H9 (cell line): ENCODE measurements around the gene INSYN2B. TPM values are rescaled to one million over a fixed set of nuclear protein-coding genes. Genes with fewer than 3 reads are reported as not detected.

Experiments
- DNase-seq: peaks from one replicate; pipeline ENCODE4 v3.0.0-alpha.2; 2017
- H2AFZ ChIP-seq: one replicate; pipeline ENCODE4 v1.6.1; 2013; ENCODE audit warnings: mild to moderate bottlenecking, low read length, control low read depth, moderate library complexity
- H2AK5ac ChIP-seq: 2 replicates; pipeline ENCODE4 v1.6.1; 2013; ENCODE audit warnings: low read length, control low read depth, mixed read lengths; ENCODE audit not compliant: insufficient read length
- H2BK120ac ChIP-seq: one replicate; pipeline ENCODE4 v1.6.1; 2013; ENCODE audit warnings: low read depth, mild to moderate bottlenecking, low read length, control low read depth, inconsistent platforms; ENCODE audit not compliant: poor library complexity, severe bottlenecking
- H2BK12ac ChIP-seq: 2 replicates; pipeline ENCODE4 v1.6.1; 2013; ENCODE audit warnings: low read length, control low read depth, mixed read lengths, low read depth; ENCODE audit not compliant: insufficient read length
- H2BK15ac ChIP-seq: 2 replicates; pipeline ENCODE4 v1.6.1; 2013; ENCODE audit warnings: low read depth, low read length, control low read depth
- H2BK20ac ChIP-seq: one replicate; pipeline ENCODE4 v1.6.1; 2013; ENCODE audit warnings: low read depth, mild to moderate bottlenecking, low read length, control low read depth, inconsistent platforms; ENCODE audit not compliant: poor library complexity, severe bottlenecking
- H2BK5ac ChIP-seq: 2 replicates; pipeline ENCODE4 v1.6.1; 2013; ENCODE audit warnings: low read length, control low read depth, mixed read lengths; ENCODE audit not compliant: insufficient read length
- H3K14ac ChIP-seq: 2 replicates; pipeline ENCODE4 v1.6.1; 2013; ENCODE audit warnings: low read length, control low read depth; ENCODE audit not compliant: insufficient read depth
- H3K18ac ChIP-seq: 2 replicates; pipeline ENCODE4 v1.6.1; 2013; ENCODE audit warnings: low read depth, mild to moderate bottlenecking, mixed read lengths, low read length, control low read depth; ENCODE audit not compliant: insufficient read length
- H3K23ac ChIP-seq: 2 replicates; pipeline ENCODE4 v1.6.1; 2013; ENCODE audit warnings: low read length, control low read depth, mixed read lengths, low read depth; ENCODE audit not compliant: insufficient read length
- H3K23me2 ChIP-seq: 2 replicates; pipeline ENCODE4 v1.6.1; 2013; ENCODE audit warnings: low read depth, mild to moderate bottlenecking, mixed read lengths, low read length, control low read depth; ENCODE audit not compliant: insufficient read length, poor library complexity, severe bottlenecking
- H3K27ac ChIP-seq: 2 replicates; pipeline ENCODE4 v1.5.1; 2013; ENCODE audit warnings: low read length, control low read depth, mixed read lengths, low read depth; ENCODE audit not compliant: insufficient read length
- H3K27me3 ChIP-seq: 2 replicates; pipeline ENCODE4 v1.6.1; 2013; ENCODE audit warnings: low read length, control low read depth, inconsistent platforms; ENCODE audit not compliant: insufficient read depth
- H3K4ac ChIP-seq: 2 replicates; pipeline ENCODE4 v1.6.1; 2013; ENCODE audit warnings: low read depth, mild to moderate bottlenecking, control low read depth, inconsistent platforms, low read length, moderate library complexity
- H3K4me1 ChIP-seq: 2 replicates; pipeline ENCODE4 v1.6.1; 2013; ENCODE audit warnings: low read length, control low read depth, inconsistent platforms; ENCODE audit not compliant: insufficient read depth
- H3K4me2 ChIP-seq: 2 replicates; pipeline ENCODE4 v1.6.1; 2013; ENCODE audit warnings: low read length, control low read depth, mixed read lengths; ENCODE audit not compliant: insufficient read length, insufficient read depth
- H3K56ac ChIP-seq: 2 replicates; pipeline ENCODE4 v1.6.1; 2013; ENCODE audit warnings: low read depth, mild to moderate bottlenecking, mixed read lengths, low read length, control low read depth; ENCODE audit not compliant: insufficient read length
- H3K79me1 ChIP-seq: 2 replicates; pipeline ENCODE4 v1.6.1; 2013; ENCODE audit warnings: low read depth, mild to moderate bottlenecking, moderate library complexity, low read length, control low read depth, inconsistent platforms; ENCODE audit not compliant: insufficient read depth, poor library complexity, severe bottlenecking
- H3K79me2 ChIP-seq: 2 replicates; pipeline ENCODE4 v1.6.1; 2013; ENCODE audit warnings: low read length, control low read depth, inconsistent platforms; ENCODE audit not compliant: insufficient read depth
- H3K9ac ChIP-seq: 2 replicates; pipeline ENCODE4 v1.6.1; 2013; ENCODE audit warnings: low read length, control low read depth, mixed read lengths; ENCODE audit not compliant: insufficient read length; ENCODE audit errors: extremely low read depth
- H3K9me3 ChIP-seq: one replicate; pipeline ENCODE4 v1.6.1; 2013; ENCODE audit warnings: low read depth, low read length, inconsistent platforms; ENCODE audit not compliant: control insufficient read depth
- H3T11ph ChIP-seq: one replicate; pipeline ENCODE4 v1.6.1; 2013; ENCODE audit warnings: mild to moderate bottlenecking, low read length, control low read depth, inconsistent platforms
- H4K20me1 ChIP-seq: one replicate; pipeline ENCODE4 v1.6.1; 2013; ENCODE audit not compliant: control insufficient read depth, insufficient read length, insufficient read depth
- H4K5ac ChIP-seq: 2 replicates; pipeline ENCODE4 v1.6.1; 2013; ENCODE audit warnings: low read depth, mild to moderate bottlenecking, mixed read lengths, low read length, control low read depth; ENCODE audit not compliant: insufficient read length
- H4K8ac ChIP-seq: replicated peaks from 2 replicates; pipeline ENCODE4 v1.6.1; 2013; ENCODE audit warnings: low read length, control low read depth, mixed read lengths, low read depth; ENCODE audit not compliant: insufficient read length
- H4K91ac ChIP-seq: 2 replicates; pipeline ENCODE4 v1.6.1; 2013; ENCODE audit warnings: low read depth, mild to moderate bottlenecking, moderate library complexity, mixed read lengths, low read length, control low read depth; ENCODE audit not compliant: insufficient read length
- H3K27ac Mint-ChIP-seq, 3 experiments: 2 replicates in 2 of 3; 3 replicates in 1 of 3; pipeline ENCODE4 v1.8.0; 2020 to 2021; ENCODE audit warnings: mixed read lengths in 3 of 3, mild to moderate bottlenecking in 1 of 3, moderate library complexity in 1 of 3
- H3K27me3 Mint-ChIP-seq: 2 replicates; pipeline ENCODE4 v1.8.0; 2021; ENCODE audit warnings: low read depth, mild to moderate bottlenecking, moderate library complexity, mixed read lengths
- H3K36me3 Mint-ChIP-seq, 3 experiments: 2 replicates in 2 of 3; 3 replicates in 1 of 3; pipeline ENCODE4 v1.8.0; 2020 to 2021; ENCODE audit warnings: low read depth in 3 of 3, mixed read lengths in 3 of 3; ENCODE audit not compliant: insufficient read depth in 1 of 3
- H3K4me1 Mint-ChIP-seq, 2 experiments: 2 replicates each; pipeline ENCODE4 v1.8.0; 2020; ENCODE audit warnings: mixed read lengths in 2 of 2
- H3K4me3 Mint-ChIP-seq, 2 experiments: 2 replicates in 1 of 2; 3 replicates in 1 of 2; pipeline ENCODE4 v1.8.0; 2020 to 2021; ENCODE audit warnings: mild to moderate bottlenecking in 2 of 2, mixed read lengths in 2 of 2, moderate library complexity in 1 of 2
- H3K9me3 Mint-ChIP-seq, 2 experiments: 2 replicates in 1 of 2; 3 replicates in 1 of 2; pipeline ENCODE4 v1.8.0; 2020; ENCODE audit warnings: mild to moderate bottlenecking in 2 of 2, mixed read lengths in 2 of 2, moderate library complexity in 1 of 2
- WGBS: extraction: QIAGEN DNeasy Blood & Tissue Kit; methylation state at CpG from one replicate; pipeline ENCODE4 v1.1.7; 2013; ENCODE audit warnings: missing lambda C conversion rate, low lambda C conversion rate, mixed read lengths; ENCODE audit not compliant: insufficient read length; ENCODE audit errors: extremely low coverage; 5-methylcytosine and 5-hydroxymethylcytosine counted together
- total RNA-seq: library from RNA; stranded (reverse); gene quantifications from 2 replicates; pipeline ENCODE4 v1.2.1, GENCODE V29; 2021
- TF ChIP-seq, protein P1 (sequence below): fragments of 200-600 bp; sonication (generic); conservative IDR thresholded peaks from 3 replicates; pipeline ENCODE4 v1.8.0; 2021; ENCODE audit warnings: antibody characterized with exemption, mild to moderate bottlenecking

Gene INSYN2B
- total RNA-seq, 1 experiment from 2014 or later, result not detected

DNA sequence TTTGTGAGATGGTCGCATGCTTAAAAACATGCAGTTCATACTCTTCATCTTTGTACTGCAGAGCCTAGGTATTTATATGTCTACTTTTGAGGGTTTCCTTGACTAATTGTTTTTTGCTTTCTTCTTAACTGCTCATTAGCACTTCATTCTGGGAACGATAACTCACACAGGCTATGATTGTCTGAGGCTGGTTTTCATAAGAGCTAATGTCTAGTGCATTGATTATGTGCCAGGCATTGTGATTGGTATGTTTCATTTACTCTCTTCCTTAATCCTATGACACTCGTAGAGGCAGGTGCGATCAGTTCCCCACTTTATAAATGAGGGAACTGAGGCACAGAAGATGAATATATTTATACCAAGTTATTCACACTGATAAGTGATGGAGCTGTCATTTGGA is 93.6 kb downstream of the INSYN2B start:
- WGBS, result no CpG with 5 or more reads among the region's 4 CpGs
- Histone ChIP-seq H3K27me3 (no peaks in the 10 kb centered on the region), H3K9me3 (no peaks in the 10 kb centered on the region), H3K23ac (no peak overlapping the region), H3K56ac (no peak overlapping the region), H2AK5ac (no peak overlapping the region), H3K4ac (no peak overlapping the region), H3K27ac (no peak overlapping the region), H3K4me1 (no peaks in the 10 kb centered on the region), H2AFZ (no peak overlapping the region), H2BK12ac (no peak overlapping the region), H2BK120ac (no peak overlapping the region), H3K4me2 (no peak overlapping the region), H3K18ac (no peak overlapping the region), H4K5ac (no peak overlapping the region), H3K14ac (no peak overlapping the region), H3K23me2 (no peaks in the 10 kb centered on the region), H2BK15ac (no peak overlapping the region), H4K8ac (no peak overlapping the region), H3K79me1 (no peaks in the 10 kb centered on the region), H4K20me1 (no peaks in the 10 kb centered on the region), H3K9ac (no peak overlapping the region), H3T11ph (no peak overlapping the region), H3K79me2 (no peaks in the 10 kb centered on the region), H2BK5ac (no peak overlapping the region), H4K91ac (no peak overlapping the region), H2BK20ac (no peak overlapping the region)
- no peak overlapping the region for H3K27ac Mint-ChIP-seq
- TF ChIP-seq, protein P1, sequence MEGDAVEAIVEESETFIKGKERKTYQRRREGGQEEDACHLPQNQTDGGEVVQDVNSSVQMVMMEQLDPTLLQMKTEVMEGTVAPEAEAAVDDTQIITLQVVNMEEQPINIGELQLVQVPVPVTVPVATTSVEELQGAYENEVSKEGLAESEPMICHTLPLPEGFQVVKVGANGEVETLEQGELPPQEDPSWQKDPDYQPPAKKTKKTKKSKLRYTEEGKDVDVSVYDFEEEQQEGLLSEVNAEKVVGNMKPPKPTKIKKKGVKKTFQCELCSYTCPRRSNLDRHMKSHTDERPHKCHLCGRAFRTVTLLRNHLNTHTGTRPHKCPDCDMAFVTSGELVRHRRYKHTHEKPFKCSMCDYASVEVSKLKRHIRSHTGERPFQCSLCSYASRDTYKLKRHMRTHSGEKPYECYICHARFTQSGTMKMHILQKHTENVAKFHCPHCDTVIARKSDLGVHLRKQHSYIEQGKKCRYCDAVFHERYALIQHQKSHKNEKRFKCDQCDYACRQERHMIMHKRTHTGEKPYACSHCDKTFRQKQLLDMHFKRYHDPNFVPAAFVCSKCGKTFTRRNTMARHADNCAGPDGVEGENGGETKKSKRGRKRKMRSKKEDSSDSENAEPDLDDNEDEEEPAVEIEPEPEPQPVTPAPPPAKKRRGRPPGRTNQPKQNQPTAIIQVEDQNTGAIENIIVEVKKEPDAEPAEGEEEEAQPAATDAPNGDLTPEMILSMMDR, result no peak
- no peak for DNase-seq
- H3K36me3 Mint-ChIP-seq, result no peaks in the 10 kb centered on the region
- H3K4me3 Mint-ChIP-seq, result no peak overlapping the region
- no peaks in the 10 kb centered on the region for H3K9me3 Mint-ChIP-seq
- H3K27me3 Mint-ChIP-seq, result peaks cover 6% of the 10 kb centered on the region; the same call in 1 of the 2 replicates
- peaks cover 3% of the 10 kb centered on the region in 2 experiments; a peak in 3 of 4 replicates for H3K4me1 Mint-ChIP-seq
